ENCODE results near the gene VWA3B. TPM values are rescaled to one million over a fixed set of nuclear protein-coding genes. Genes with fewer than 3 reads are reported as not detected.

Gene VWA3B
- total RNA-seq, 1 experiment from 2014 or later = not detected

GRCh38 chr2:98332989-98333388 lies 246.0 kb downstream of the VWA3B start:
- no peak overlapping the region for H3K14ac ChIP-seq (ENCODE audit: insufficient read depth, low read length)
- no peak overlapping the region for H4K8ac ChIP-seq (replicated peaks; ENCODE audit: insufficient read length, low read depth, low read length)
- 0 out of 2 replicates have a peak, but pooled peaks cover 2% of the 10 kb centered on the region for H3K79me2 ChIP-seq (ENCODE audit: insufficient read depth, low read length)
- Mint-ChIP-seq H3K4me3 (no peak overlapping the region), H3K36me3 (ENCODE audit: insufficient read depth in 1 of 3, low read depth in 3 of 3) (peaks cover 0 to 12% (median 3%) of the 10 kb centered on the region in 3 experiments; a peak in 4 of 7 replicates), H3K9me3 (peaks cover 5 to 10% of the 10 kb centered on the region in 2 experiments; a peak in 4 of 5 replicates), H3K27me3 (ENCODE audit: low read depth) (peaks cover 50% of the 10 kb centered on the region), H3K27ac (no peak overlapping the region), H3K4me1 (peaks cover 34 to 49% of the 10 kb centered on the region in 2 experiments)
- H4K5ac ChIP-seq (ENCODE audit: insufficient read length, low read depth, low read length) = no peak overlapping the region
- no peak overlapping the region for H3K4me2 ChIP-seq (ENCODE audit: insufficient read depth, insufficient read length, low read length)
- H3K9me3 ChIP-seq (ENCODE audit: control insufficient read depth, low read depth, low read length) = no peaks in the 10 kb centered on the region
- no peaks in the 10 kb centered on the region for H3K23me2 ChIP-seq (ENCODE audit: insufficient read length, low read depth, low read length, poor library complexity, severe bottlenecking)
- peaks cover 10% of the 10 kb centered on the region; the same call in 1 of the 2 replicates for H3K4me1 ChIP-seq (ENCODE audit: insufficient read depth, low read length)
- H3K18ac ChIP-seq (ENCODE audit: insufficient read length, low read depth, low read length) = no peak overlapping the region
- H2BK12ac ChIP-seq (ENCODE audit: insufficient read length, low read depth, low read length) = no peak overlapping the region
- H2BK120ac ChIP-seq (ENCODE audit: low read depth, low read length, poor library complexity, severe bottlenecking) = no peak overlapping the region
- H4K20me1 ChIP-seq (ENCODE audit: control insufficient read depth, insufficient read depth, insufficient read length) = no peaks in the 10 kb centered on the region
- H3K79me1 ChIP-seq (ENCODE audit: insufficient read depth, low read depth, low read length, poor library complexity, severe bottlenecking) = no peaks in the 10 kb centered on the region
- H3K56ac ChIP-seq (ENCODE audit: insufficient read length, low read depth, low read length) = no peak overlapping the region
- H2BK15ac ChIP-seq (ENCODE audit: low read depth, low read length) = no peak overlapping the region
- H4K91ac ChIP-seq (ENCODE audit: insufficient read length, low read depth, low read length) = no peak overlapping the region
- no peak overlapping the region for H3K27ac ChIP-seq (ENCODE audit: insufficient read length, low read depth, low read length)
- H3K27me3 ChIP-seq (ENCODE audit: insufficient read depth, low read length) = peaks cover 2% of the 10 kb centered on the region; the same call in 1 of the 2 replicates
- no peak overlapping the region for H3T11ph ChIP-seq (ENCODE audit: low read length)
- no CpG with 5 or more reads among the region's 5 CpGs for WGBS (ENCODE audit: extremely low coverage, insufficient read length, low lambda C conversion rate)
- no peak overlapping the region for H3K4ac ChIP-seq (ENCODE audit: low read depth, low read length)
- DNase-seq = no peak
- H3K23ac ChIP-seq (ENCODE audit: insufficient read length, low read depth, low read length) = no peak overlapping the region
- H3K9ac ChIP-seq (ENCODE audit: extremely low read depth, insufficient read length, low read length) = no peak overlapping the region
- H2AFZ ChIP-seq (ENCODE audit: low read length) = no peak overlapping the region
- no peak overlapping the region for H2AK5ac ChIP-seq (ENCODE audit: insufficient read length, low read length)
- H2BK20ac ChIP-seq (ENCODE audit: low read depth, low read length, poor library complexity, severe bottlenecking) = no peak overlapping the region
- TF ChIP-seq CTCF (conservative IDR thresholded peaks at IDR 0.05) = no peak
- H2BK5ac ChIP-seq (ENCODE audit: insufficient read length, low read length) = no peak overlapping the region
